GM12874 (cell line): ENCODE measurements around the gene RETREG1.

Experiments used
- TF ChIP-seq, protein P1 (sequence below): IDR thresholded peaks from 2 replicates; pipeline ENCODE4 v1.5.1; 2011; ENCODE audit warnings: low read depth, mild to moderate bottlenecking, control low read depth, low read length, moderate library complexity; ENCODE audit not compliant: insufficient read depth

RETREG1 gene

GRCh38 chr5:16528382-16529110, 88.3 kb downstream of the RETREG1 start:
- TF ChIP-seq, protein P1, sequence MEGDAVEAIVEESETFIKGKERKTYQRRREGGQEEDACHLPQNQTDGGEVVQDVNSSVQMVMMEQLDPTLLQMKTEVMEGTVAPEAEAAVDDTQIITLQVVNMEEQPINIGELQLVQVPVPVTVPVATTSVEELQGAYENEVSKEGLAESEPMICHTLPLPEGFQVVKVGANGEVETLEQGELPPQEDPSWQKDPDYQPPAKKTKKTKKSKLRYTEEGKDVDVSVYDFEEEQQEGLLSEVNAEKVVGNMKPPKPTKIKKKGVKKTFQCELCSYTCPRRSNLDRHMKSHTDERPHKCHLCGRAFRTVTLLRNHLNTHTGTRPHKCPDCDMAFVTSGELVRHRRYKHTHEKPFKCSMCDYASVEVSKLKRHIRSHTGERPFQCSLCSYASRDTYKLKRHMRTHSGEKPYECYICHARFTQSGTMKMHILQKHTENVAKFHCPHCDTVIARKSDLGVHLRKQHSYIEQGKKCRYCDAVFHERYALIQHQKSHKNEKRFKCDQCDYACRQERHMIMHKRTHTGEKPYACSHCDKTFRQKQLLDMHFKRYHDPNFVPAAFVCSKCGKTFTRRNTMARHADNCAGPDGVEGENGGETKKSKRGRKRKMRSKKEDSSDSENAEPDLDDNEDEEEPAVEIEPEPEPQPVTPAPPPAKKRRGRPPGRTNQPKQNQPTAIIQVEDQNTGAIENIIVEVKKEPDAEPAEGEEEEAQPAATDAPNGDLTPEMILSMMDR, result no peak

- TF ChIP-seq, protein P1, result no peak
These were observed 91.1 kb downstream of the RETREG1 start for GRCh38 chr5:16525651-16526050.

- TF ChIP-seq, protein P1, result no peak
These were observed 92.5 kb downstream of the RETREG1 start for GRCh38 chr5:16524286-16524685.

- TF ChIP-seq, protein P1, result no peak
These were observed 95.0 kb downstream of the RETREG1 start for GRCh38 chr5:16521521-16522483.

DNA sequence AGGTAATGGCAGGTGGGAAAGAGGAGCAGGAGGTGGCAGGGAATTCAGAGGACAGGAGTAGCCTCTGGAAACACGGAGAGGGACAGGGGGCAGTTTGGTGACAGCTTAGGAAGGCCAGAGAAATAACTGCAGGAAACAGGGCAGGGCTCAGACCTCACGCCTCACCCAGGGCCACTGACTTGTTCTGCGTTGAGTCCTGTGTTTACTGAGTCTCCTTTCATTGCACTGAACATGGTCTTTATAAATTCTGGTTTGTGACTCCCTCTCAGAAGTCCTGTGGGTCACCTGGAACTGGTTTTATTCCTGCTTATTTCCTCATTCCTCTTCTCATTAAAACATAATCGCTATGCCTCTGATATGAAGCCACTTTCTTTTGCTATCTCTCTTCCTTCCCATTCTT, 96.0 kb downstream of the RETREG1 start:
- TF ChIP-seq, protein P1, result no peak

DNA sequence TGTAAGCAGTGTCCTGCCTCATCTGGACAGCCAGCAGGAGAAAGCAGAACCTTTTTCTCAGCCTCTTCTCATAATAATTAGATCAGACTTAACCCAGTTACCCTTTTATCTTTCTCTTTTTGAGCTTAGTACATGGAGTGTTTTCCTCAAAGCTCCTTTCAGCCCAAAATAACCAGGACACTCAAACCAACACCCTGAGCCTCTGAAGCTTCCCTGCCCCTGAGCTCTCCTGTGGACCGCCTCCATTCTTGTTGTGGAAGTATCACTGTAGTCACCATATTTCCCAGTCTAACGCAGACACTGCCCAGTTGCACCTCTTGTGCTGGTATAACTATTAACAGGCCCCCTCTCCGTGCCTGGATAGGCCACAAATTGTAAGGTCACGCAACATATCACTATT, 97.4 kb downstream of the RETREG1 start:
- TF ChIP-seq, protein P1, result no peak

GRCh38 chr5:16518606-16519005, 98.2 kb downstream of the RETREG1 start:
- TF ChIP-seq, protein P1, result no peak
